Natural killer cell (primary cell): ENCODE results near the gene COX11. TPM values are rescaled to one million over a fixed set of nuclear protein-coding genes. Genes with fewer than 3 reads are reported as not detected.

Experiments
- ATAC-seq, 3 donors: fragments of 150-1000 bp in 2 of 3; fragments of 200-7000 bp in 1 of 3; cut with Tn5 transposase; 1 replicate in 1 of 3; 2 replicates in 2 of 3; pipeline ENCODE4 v1.10.0; 2021; ENCODE audit warnings: mild to moderate bottlenecking in 2 of 3, moderate library complexity in 2 of 3
- DNase-seq, 2 donors: peaks; one replicate each; pipeline versions ENCODE4 v3.0.0 to v3.0.0-alpha.2; 2013 to 2021; ENCODE audit warnings: mixed read lengths in 1 of 2
- H3K27ac ChIP-seq: one replicate; pipeline ENCODE4 v1.5.1; 2013; ENCODE audit warnings: mild to moderate bottlenecking, low read length
- H3K27me3 ChIP-seq: one replicate; pipeline ENCODE4 v1.6.1; 2013; ENCODE audit warnings: low read length; ENCODE audit not compliant: control insufficient read depth, insufficient read depth
- H3K36me3 ChIP-seq: one replicate; pipeline ENCODE4 v1.6.1; 2013; ENCODE audit warnings: low read length; ENCODE audit not compliant: control insufficient read depth, insufficient read depth
- H3K4me1 ChIP-seq: one replicate; pipeline ENCODE4 v1.6.1; 2013; ENCODE audit warnings: low read length; ENCODE audit not compliant: control insufficient read depth, insufficient read depth
- H3K4me3 ChIP-seq: one replicate; pipeline ENCODE4 v1.5.1; 2013; ENCODE audit warnings: low read length
- H3K9me3 ChIP-seq: one replicate; pipeline ENCODE4 v1.6.1; 2013; ENCODE audit warnings: low read length; ENCODE audit not compliant: control insufficient read depth, insufficient read depth
- H3K27ac Mint-ChIP-seq, 2 donors: one replicate each; pipeline ENCODE4 v1.8.0; 2022; ENCODE audit warnings: mild to moderate bottlenecking in 2 of 2, mixed read lengths in 2 of 2, moderate library complexity in 1 of 2
- H3K27me3 Mint-ChIP-seq, 2 donors: one replicate each; pipeline ENCODE4 v1.8.0; 2022; ENCODE audit warnings: low read depth in 2 of 2, mixed read lengths in 2 of 2
- H3K36me3 Mint-ChIP-seq: one replicate; pipeline ENCODE4 v1.8.0; 2022; ENCODE audit warnings: mixed read lengths
- H3K4me1 Mint-ChIP-seq, 2 donors: one replicate each; pipeline ENCODE4 v1.8.0; 2022; ENCODE audit warnings: mixed read lengths in 2 of 2
- H3K4me3 Mint-ChIP-seq: one replicate; pipeline ENCODE4 v1.8.0; 2022; ENCODE audit warnings: mild to moderate bottlenecking, moderate library complexity, mixed read lengths
- H3K9me3 Mint-ChIP-seq, 2 donors: one replicate each; pipeline ENCODE4 v1.8.0; 2022; ENCODE audit warnings: mixed read lengths in 2 of 2
- WGBS: methylation state at CpG from one replicate; pipeline ENCODE4 v1.1.7; 2013; ENCODE audit warnings: missing lambda C conversion rate; ENCODE audit not compliant: insufficient coverage; 5-methylcytosine and 5-hydroxymethylcytosine counted together
- intact Hi-C: fragments of 100-400 bp; cut with micrococcal nuclease; formaldehyde crosslinking; loops from one replicate; pipeline ENCODE4 v1.14.2; 2022
- total RNA-seq, 4 donors: library from RNA; stranded (reverse); fragments of 120-200 nt in 1 of 4; gene quantifications; one replicate each; pipeline versions ENCODE4 v1.2.3 to v1.2.4, GENCODE V29; 2013 to 2022
- TF ChIP-seq, protein P1 (sequence below): fragments of 200-600 bp; IDR thresholded peaks from one replicate; pipeline ENCODE4 v1.8.0; 2022; ENCODE audit warnings: antibody characterized with exemption

Gene COX11
- total RNA-seq, 3 donors from 2014 or later (not counting 1 experiment from before 2014, with no cell fraction given) = 20.2 to 33.7 (median 26.9) TPM

DNA sequence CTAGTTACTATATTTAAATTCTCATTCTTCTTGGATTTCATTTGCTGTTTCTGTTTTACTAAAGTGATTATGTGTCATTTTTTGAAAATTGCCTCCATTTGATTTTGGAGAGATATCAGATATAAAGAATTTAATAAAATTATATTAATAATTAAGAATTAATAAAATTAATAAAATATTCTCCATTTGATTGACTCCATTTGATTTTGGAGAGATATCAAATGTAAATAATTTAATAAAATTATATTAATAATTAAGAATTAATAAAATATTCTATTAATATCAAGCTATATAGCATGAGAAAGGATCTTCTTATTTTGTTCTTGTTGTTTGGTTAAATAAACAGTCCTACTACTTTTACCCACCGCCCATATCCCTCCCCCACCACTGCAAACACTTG, 23.1 kb upstream of the COX11 start:
- Mint-ChIP-seq H3K27ac (no peak overlapping the region), H3K36me3 (no peaks in the 10 kb centered on the region), H3K27me3 (no peaks in the 10 kb centered on the region), H3K4me3 (no peak overlapping the region), H3K9me3 (no peaks in the 10 kb centered on the region), H3K4me1 (no peaks in the 10 kb centered on the region)
- DNase-seq = no peak
- Histone ChIP-seq H3K27ac (no peak overlapping the region), H3K4me1 (no peaks in the 10 kb centered on the region), H3K36me3 (no peaks in the 10 kb centered on the region), H3K4me3 (no peak overlapping the region), H3K27me3 (no peaks in the 10 kb centered on the region), H3K9me3 (no peaks in the 10 kb centered on the region)
- TF ChIP-seq, protein P1, sequence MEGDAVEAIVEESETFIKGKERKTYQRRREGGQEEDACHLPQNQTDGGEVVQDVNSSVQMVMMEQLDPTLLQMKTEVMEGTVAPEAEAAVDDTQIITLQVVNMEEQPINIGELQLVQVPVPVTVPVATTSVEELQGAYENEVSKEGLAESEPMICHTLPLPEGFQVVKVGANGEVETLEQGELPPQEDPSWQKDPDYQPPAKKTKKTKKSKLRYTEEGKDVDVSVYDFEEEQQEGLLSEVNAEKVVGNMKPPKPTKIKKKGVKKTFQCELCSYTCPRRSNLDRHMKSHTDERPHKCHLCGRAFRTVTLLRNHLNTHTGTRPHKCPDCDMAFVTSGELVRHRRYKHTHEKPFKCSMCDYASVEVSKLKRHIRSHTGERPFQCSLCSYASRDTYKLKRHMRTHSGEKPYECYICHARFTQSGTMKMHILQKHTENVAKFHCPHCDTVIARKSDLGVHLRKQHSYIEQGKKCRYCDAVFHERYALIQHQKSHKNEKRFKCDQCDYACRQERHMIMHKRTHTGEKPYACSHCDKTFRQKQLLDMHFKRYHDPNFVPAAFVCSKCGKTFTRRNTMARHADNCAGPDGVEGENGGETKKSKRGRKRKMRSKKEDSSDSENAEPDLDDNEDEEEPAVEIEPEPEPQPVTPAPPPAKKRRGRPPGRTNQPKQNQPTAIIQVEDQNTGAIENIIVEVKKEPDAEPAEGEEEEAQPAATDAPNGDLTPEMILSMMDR = no peak
- no CpG with 5 or more reads among the region's 1 CpG for WGBS
- intact Hi-C loops = no loop called here
- no peak for ATAC-seq

DNA sequence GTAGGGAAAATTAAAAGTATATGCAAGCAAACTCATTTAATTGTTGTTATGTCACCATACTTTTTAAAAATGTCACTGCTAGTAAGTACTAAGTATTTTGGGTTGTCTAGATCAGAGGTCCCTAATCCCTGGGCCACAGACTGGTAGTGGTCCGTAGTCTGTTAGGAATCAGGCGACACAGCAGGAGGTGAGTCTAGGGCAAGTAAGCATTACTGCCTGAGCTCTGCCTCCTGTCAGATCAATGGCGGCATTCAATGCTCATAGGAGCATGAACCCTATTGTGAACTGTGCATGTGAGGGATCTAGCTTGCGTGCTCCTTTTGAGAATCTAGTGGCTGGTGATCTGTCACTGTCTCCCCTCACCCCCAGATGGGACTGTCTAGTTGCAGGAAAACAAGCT, 21.7 kb upstream of the COX11 start:
- H3K36me3 Mint-ChIP-seq = no peaks in the 10 kb centered on the region
- TF ChIP-seq, protein P1 = no peak

DNA sequence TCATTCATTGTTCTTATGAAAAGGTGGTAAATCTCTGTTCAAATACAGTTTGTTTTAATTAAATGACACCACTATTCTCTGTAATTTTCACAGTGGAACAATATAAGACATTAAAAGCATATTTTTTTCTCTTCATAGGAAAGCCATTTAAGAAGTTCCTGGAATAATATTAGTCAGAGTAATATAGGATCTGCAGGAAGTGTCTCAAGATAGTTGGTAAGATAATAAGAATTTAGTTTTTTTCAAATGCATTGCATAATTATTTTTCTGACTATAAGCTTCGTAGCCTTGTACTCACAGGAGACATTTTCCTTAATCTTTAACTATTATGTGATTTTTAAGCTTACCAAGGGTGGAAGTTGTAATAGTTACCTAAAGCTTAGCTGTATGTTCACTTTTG, 17.0 kb upstream of the COX11 start:
- intact Hi-C loops = no loop called here
- no CpG with 5 or more reads among the region's 1 CpG for WGBS
- no peaks in the 10 kb centered on the region for H3K4me1 Mint-ChIP-seq

More for the DNA sequence above, 21.7 kb upstream of the COX11 start:
- Histone ChIP-seq H3K4me3 (no peak overlapping the region), H3K9me3 (no peaks in the 10 kb centered on the region), H3K27me3 (no peaks in the 10 kb centered on the region), H3K4me1 (no peaks in the 10 kb centered on the region), H3K27ac (no peak overlapping the region), H3K36me3 (no peaks in the 10 kb centered on the region)
- intact Hi-C loops = no loop called here
- Mint-ChIP-seq H3K27me3 (no peaks in the 10 kb centered on the region), H3K27ac (no peak overlapping the region), H3K9me3 (no peaks in the 10 kb centered on the region), H3K4me1 (no peaks in the 10 kb centered on the region), H3K4me3 (no peak overlapping the region)
- WGBS = 100% methylated on average over 4 of the region's 4 CpGs
- DNase-seq (no peak), ATAC-seq (no peak)

DNA sequence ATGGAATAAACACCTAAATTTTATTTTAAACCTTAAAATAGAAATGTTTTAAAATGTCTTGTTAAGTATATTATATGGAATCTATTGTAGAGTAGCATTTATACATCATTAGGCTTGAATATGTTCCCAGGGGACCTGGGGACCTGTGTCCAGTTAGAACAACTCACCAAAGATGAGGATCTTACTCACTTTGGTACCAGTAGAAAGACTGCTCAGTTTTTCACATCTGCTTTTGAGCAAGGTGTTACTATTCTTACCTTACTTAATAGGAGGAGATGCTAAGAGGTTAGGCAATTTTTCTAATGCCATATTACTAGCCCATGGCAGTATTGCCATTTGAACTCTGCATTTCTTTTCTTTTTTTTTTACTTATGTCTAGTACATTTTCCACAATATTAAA, 14.8 kb upstream of the COX11 start:
- no peak overlapping the region for H3K27ac ChIP-seq
- H3K4me1 Mint-ChIP-seq = no peaks in the 10 kb centered on the region
- intact Hi-C loops = no loop called here
- H3K27me3 ChIP-seq = no peaks in the 10 kb centered on the region
- no peak overlapping the region for H3K4me3 ChIP-seq
- no peak overlapping the region for H3K4me3 Mint-ChIP-seq
- H3K27me3 Mint-ChIP-seq = no peaks in the 10 kb centered on the region
- no peaks in the 10 kb centered on the region for H3K4me1 ChIP-seq
- TF ChIP-seq, protein P1 = no peak
- H3K9me3 ChIP-seq = peaks cover 8% of the 10 kb centered on the region
- DNase-seq = no peak
- no peaks in the 10 kb centered on the region for H3K36me3 ChIP-seq
- no peak for ATAC-seq
- H3K36me3 Mint-ChIP-seq = no peaks in the 10 kb centered on the region
- no peaks in the 10 kb centered on the region for H3K9me3 Mint-ChIP-seq
- no peak overlapping the region for H3K27ac Mint-ChIP-seq

More for the DNA sequence above, 17.0 kb upstream of the COX11 start:
- H3K4me1 ChIP-seq = no peaks in the 10 kb centered on the region
- no peaks in the 10 kb centered on the region for H3K36me3 Mint-ChIP-seq
- H3K4me3 Mint-ChIP-seq = no peak overlapping the region
- H3K27ac Mint-ChIP-seq = no peak overlapping the region
- H3K9me3 Mint-ChIP-seq = no peaks in the 10 kb centered on the region
- DNase-seq (no peak), ATAC-seq (no peak)
- peaks cover 5% of the 10 kb centered on the region for H3K9me3 ChIP-seq
- TF ChIP-seq, protein P1 = no peak
- H3K27ac ChIP-seq = no peak overlapping the region
- H3K27me3 Mint-ChIP-seq = no peaks in the 10 kb centered on the region
- H3K27me3 ChIP-seq = no peaks in the 10 kb centered on the region
- H3K36me3 ChIP-seq = no peaks in the 10 kb centered on the region
- H3K4me3 ChIP-seq = no peak overlapping the region
